Prostate gland (tissue), 2 donors: ENCODE measurements around the gene TCF7L1.

Experiments
- POLR2A ChIP-seq: fragments of 450-650 bp; IDR thresholded peaks from one replicate; pipeline ENCODE4 v1.6.1; 2016; ENCODE audit warnings: antibody characterized with exemption, mild to moderate bottlenecking
- POLR2AphosphoS5 ChIP-seq: sonication (generic); formaldehyde crosslinking; IDR thresholded peaks from one replicate; pipeline ENCODE4 v1.6.1; 2017; ENCODE audit warnings: antibody characterized with exemption
- TF ChIP-seq, protein P1 (sequence below), 4 experiments: fragments of 200-600 bp in 2 of 4; fragments of 450-650 bp in 2 of 4; sonication (generic) in 2 of 4; IDR thresholded peaks; 1 replicate in 3 of 4; 2 replicates in 1 of 4; pipeline ENCODE4 v1.5.1; 2016 to 2019; ENCODE audit warnings: antibody characterized with exemption in 4 of 4, mild to moderate bottlenecking in 2 of 4, moderate library complexity in 2 of 4

DNA sequence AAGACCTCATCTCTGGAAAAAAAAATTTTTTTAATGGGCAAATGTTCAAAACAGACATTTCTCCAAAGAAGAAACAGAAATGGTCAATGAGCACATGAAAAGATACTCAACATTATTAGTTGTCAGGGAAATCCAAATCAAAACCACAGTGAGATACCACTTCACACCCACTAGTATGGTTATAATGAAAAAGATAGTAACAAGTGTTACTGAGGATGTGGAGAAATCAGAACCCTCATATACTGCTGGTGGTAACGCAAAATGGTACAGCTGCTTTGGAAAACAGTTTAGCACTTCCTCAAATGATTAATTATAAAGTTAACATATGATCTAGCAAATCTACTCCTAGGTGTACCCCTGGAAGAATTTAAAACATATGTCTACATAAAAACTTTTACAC is 29.0 kb upstream of the TCF7L1 start:
- TF ChIP-seq, protein P1, sequence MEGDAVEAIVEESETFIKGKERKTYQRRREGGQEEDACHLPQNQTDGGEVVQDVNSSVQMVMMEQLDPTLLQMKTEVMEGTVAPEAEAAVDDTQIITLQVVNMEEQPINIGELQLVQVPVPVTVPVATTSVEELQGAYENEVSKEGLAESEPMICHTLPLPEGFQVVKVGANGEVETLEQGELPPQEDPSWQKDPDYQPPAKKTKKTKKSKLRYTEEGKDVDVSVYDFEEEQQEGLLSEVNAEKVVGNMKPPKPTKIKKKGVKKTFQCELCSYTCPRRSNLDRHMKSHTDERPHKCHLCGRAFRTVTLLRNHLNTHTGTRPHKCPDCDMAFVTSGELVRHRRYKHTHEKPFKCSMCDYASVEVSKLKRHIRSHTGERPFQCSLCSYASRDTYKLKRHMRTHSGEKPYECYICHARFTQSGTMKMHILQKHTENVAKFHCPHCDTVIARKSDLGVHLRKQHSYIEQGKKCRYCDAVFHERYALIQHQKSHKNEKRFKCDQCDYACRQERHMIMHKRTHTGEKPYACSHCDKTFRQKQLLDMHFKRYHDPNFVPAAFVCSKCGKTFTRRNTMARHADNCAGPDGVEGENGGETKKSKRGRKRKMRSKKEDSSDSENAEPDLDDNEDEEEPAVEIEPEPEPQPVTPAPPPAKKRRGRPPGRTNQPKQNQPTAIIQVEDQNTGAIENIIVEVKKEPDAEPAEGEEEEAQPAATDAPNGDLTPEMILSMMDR (IDR thresholded peaks at IDR 0.05) = no peak
- TF ChIP-seq POLR2AphosphoS5 (no peak), POLR2A (no peak)
